Astrocyte (in vitro differentiated cells and primary cell): ENCODE results near the gene KCNIP2. TPM values are rescaled to one million over a fixed set of nuclear protein-coding genes. Genes with fewer than 3 reads are reported as not detected.

Source experiments
- total RNA-seq: library from RNA; stranded (reverse); gene quantifications from 2 replicates; pipeline ENCODE4 v1.2.1, GENCODE V29; 2021

Gene KCNIP2
- total RNA-seq, 1 donor from 2014 or later: 2.5 TPM

Other genes starting within 250 kb of the KCNIP2 start
- 21.9 and 24.1 TPM in 2 replicates for gene FBXW4, start 148.6 kb downstream of the KCNIP2 start, total RNA-seq
- 0.61 TPM in 1 of 2 replicates, not detected in the other for gene FGF8, start 67.7 kb downstream of the KCNIP2 start, total RNA-seq
- 36.5 and 40.7 TPM in 2 replicates for gene NPM3, start 60.4 kb downstream of the KCNIP2 start, total RNA-seq
- gene OGA, start 25.4 kb downstream of the KCNIP2 start, total RNA-seq: 106 and 119 TPM in 2 replicates
- gene ARMH3, start 212.4 kb upstream of the KCNIP2 start, total RNA-seq: 20.0 and 22.6 TPM in 2 replicates
- 23.0 and 24.4 TPM in 2 replicates for gene HPS6, start 221.5 kb upstream of the KCNIP2 start, total RNA-seq